HG03442 (cell line): ENCODE data around the gene CDH6.

Experiments used
- ATAC-seq: cut with Tn5 transposase; IDR thresholded peaks from one replicate; pipeline ENCODE4 v1.9.1; 2021; ENCODE audit warnings: mild to moderate bottlenecking, moderate library complexity; ENCODE audit not compliant: unreplicated experiment

CDH6 gene

DNA sequence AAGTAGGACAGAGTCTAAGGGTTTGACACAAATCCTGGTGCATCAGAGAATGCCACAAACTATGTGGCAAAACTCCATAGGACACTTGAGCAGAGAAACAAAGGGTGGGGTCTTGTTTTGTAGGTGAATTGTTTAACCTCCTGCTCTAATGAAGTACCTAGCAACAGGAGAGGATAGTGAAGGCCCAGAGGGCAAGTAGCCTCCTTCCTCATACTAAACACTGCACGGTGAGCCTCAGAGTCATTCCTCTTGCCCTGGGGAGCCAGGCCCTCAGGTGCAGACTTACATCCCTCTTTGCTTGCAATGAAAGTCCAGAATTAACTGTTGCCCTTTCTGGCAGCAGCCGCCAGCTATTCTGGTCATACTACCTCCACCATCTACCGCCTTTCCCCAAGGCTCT, 172.3 kb downstream of the CDH6 start:
- no peak for ATAC-seq

DNA sequence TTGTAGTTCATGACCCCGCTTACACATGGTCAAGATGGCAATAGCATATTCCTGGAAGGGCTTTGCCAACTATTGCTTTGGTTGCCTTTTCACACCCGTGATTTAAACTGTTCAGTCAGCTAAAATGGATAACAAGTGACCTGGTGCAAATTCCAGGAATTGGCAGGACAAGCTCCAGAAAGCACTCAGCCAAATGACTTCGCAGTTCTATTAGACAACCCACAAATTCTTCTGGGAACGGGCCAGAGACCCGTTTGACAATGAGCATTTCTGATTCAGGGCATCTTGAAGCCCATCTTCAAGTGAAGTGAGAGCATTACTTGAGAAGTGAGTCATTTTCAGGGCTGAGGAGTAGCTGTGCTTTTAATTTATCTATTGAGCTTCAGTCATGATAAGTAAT, 173.5 kb downstream of the CDH6 start:
- no peak for ATAC-seq

DNA sequence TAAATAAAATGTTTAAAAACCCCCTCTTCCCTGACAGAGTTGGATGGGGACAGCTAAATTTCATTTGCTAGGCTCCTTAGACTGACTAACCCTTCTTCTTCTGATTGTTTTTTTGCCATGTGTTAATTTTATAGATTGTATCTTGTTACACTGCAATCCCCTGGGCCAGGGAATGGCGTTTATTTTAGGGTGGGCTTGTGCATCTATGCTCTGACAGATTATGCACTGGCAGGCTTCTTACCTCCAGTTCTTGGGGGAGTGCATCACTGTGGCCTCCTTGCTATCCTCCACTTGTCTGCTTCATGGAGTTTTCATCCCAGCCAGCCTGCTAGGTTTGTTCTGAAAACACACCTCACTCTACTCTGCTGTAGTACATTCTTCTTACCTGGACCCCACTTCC, 178.6 kb downstream of the CDH6 start:
- ATAC-seq, result no peak

GRCh38 chr5:31375999-31376720, 182.7 kb downstream of the CDH6 start:
- no peak for ATAC-seq

- no peak for ATAC-seq
Measured at GRCh38 chr5:31377274-31377946, 183.9 kb downstream of the CDH6 start.

- ATAC-seq, result no peak
Measured at GRCh38 chr5:31378136-31378535, 184.7 kb downstream of the CDH6 start.
